MM.1S (cell line): ENCODE measurements around the gene LITAF.

Source experiments
- CTCF ChIP-seq: fragments of 300-600 bp; sonication (generic); IDR thresholded peaks from 2 replicates; pipeline ENCODE4 v1.5.1; 2016; ENCODE audit warnings: antibody characterized with exemption, low read length, mixed read lengths
- EZH2 ChIP-seq: fragments of 300-600 bp; sonication (generic); optimal IDR thresholded peaks from 2 replicates; pipeline ENCODE3; 2017; ENCODE audit warnings: low read depth, mild to moderate bottlenecking, antibody characterized with exemption, low read length, mixed read lengths
- EZH2phosphoT487 ChIP-seq: fragments of 300-600 bp; sonication (generic); IDR thresholded peaks from 2 replicates; pipeline ENCODE4 v1.6.1; 2018; ENCODE audit warnings: antibody characterized with exemption, low read length

- TF ChIP-seq CTCF: no peak
- TF ChIP-seq EZH2: no peak
- TF ChIP-seq EZH2phosphoT487: no peak
Observed at GRCh38 chr16:11605891-11606290, 19.2 kb upstream of the LITAF start.
